ENCODE measurements around the gene MAPK8.
A peak's percentile ranks its signal among the peaks of the same experiment; 100 is the strongest.

Gene MAPK8

DNA sequence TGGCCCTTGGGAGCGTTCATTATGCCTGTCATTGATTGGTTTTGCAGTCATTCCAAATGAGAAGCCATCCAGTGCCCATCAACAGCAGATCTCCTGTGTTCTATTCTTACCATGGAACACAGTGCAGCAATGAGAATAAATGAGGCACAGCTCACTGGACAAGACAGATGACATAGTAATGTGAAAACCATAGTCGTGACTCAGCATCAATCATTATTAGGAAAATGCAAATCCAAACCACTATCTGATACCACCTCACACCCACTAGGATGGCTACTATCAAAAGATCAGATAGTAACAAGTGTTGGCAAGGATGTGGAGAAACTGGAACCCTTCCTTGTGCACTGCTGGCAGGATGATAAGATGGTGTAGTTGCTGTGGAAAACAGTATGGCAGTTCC, 153.7 kb downstream of the MAPK8 start:
- Histone ChIP-seq H3K9ac (ENCODE audit: low read length) (no peak overlapping the region), H3K36me3 (ENCODE audit: control insufficient read depth, insufficient read depth, low read length) (no peaks in the 10 kb centered on the region), H3K27ac (ENCODE audit: low read depth, low read length) (no peak overlapping the region), H3K4me3 (ENCODE audit: low read length) (no peak overlapping the region), H3K4me1 (ENCODE audit: control insufficient read depth, insufficient read depth, low read length) (peaks cover 4% of the 10 kb centered on the region), H3K27me3 (ENCODE audit: control insufficient read depth, insufficient read depth, low read length) (no peaks in the 10 kb centered on the region)

DNA sequence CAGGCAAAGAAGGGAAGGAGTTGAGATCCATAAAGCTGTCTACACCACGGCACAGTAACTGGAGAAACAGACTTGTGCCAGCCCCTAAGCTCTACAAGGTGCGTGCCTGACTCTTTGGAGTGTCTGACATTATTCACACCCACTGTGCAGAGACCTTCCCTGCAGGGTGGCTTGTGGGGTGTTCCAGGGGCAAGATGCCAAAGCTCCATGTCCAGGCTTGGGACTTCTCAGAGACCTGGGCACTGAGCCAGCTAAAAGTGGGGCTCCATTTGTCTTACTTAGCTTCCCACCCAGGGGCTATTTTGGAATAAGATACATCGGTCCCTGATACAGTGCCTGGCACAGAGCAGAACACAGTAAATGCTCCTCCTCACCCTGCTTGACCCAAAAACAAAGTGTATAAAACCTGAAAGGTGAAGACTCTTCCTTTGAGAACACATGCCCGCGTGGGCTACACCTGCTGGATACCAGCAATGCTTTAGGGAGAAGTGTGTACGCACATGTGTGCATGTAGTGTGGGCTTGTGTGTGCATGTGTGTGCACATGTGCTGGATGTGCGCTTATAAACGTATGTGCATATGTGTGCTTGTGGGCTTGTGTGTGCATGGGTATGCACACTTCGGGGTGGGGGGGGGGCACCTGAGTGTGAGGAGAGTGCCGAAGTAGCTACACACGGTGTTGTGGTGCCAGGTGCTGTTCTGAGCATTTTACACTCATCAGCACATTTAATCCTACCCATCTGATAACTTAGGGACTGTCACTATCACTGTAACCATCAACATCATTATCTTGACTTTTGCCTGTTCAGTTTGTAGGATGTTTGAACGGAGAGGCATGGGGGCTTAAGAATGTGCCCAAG, 155.4 kb downstream of the MAPK8 start:
- no peak overlapping the region for H3K27ac ChIP-seq (ENCODE audit: low read depth, low read length)
- no peaks in the 10 kb centered on the region for H3K27me3 ChIP-seq (ENCODE audit: control insufficient read depth, insufficient read depth, low read length)
- peaks cover 7% of the 10 kb centered on the region for H3K4me1 ChIP-seq (ENCODE audit: control insufficient read depth, insufficient read depth, low read length)
- no peaks in the 10 kb centered on the region for H3K36me3 ChIP-seq (ENCODE audit: control insufficient read depth, insufficient read depth, low read length)
- no peak overlapping the region for H3K9ac ChIP-seq (ENCODE audit: low read length)
- no peak overlapping the region for H3K4me3 ChIP-seq (ENCODE audit: low read length)

DNA sequence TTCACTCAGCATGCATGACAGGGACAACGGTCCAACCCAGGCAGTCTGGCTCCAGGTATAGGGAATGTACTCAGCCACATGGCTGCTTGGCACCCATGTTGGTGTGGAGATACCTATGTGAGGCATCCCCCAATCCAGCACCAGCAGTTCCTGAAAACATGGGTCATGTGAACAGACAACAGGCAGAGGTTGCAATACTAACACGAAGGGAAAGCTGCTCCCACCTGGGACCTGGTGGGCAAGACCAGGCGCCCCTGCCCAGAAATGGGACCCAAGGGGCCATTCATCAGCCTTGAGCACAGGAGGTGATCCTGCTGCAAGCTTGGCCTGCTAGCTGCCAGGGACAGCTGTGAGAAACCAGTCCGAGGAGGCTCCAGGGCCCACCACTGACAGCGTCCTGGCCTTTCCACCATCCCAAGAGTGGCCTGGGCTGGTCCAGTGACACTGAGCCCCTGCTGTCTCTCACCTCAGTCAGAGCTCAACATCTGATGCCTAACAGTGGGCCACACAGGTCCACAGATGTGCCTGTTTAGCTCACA, 156.1 kb downstream of the MAPK8 start:
- H3K27me3 ChIP-seq (ENCODE audit: control insufficient read depth, insufficient read depth, low read length), result no peaks in the 10 kb centered on the region
- peaks cover 7% of the 10 kb centered on the region for H3K4me1 ChIP-seq (ENCODE audit: control insufficient read depth, insufficient read depth, low read length)
- no peak overlapping the region for H3K27ac ChIP-seq (ENCODE audit: low read depth, low read length)
- no peak overlapping the region for H3K9ac ChIP-seq (ENCODE audit: low read length)
- H3K4me3 ChIP-seq (ENCODE audit: low read length), result no peak overlapping the region
- no peaks in the 10 kb centered on the region for H3K36me3 ChIP-seq (ENCODE audit: control insufficient read depth, insufficient read depth, low read length)

DNA sequence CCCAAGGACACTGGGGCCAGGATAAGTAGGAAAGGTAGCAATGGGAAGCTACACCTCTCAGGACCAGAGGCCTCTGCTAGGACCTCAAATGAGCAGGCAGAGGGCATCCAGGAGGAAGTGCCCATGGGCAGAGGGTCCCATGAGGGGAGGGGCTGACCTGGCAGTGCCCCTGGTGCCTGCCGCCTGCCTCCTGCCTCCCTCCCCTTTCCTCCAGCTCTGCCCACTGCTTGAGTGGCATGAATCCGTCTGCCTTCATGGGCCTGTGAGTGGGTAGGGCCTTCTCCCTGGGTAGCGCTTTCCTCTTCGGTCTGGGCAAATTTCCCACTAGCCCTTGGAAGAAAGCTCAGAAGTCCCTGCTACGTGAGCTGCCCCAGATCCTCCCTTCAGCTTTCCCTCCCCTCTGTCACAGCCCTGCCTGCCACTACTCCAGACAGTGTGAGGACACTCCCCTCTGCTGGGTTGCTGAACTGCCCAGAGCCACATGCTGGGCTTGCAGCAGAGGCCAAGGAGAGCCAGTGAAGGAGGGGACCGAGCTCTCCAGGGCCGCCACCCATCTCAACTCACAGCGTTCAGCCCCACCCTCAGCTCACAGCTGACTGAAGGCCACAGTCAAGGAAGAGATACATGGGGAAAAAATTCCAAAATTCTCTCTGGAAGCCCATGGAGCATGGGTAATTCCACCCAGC, 157.0 kb downstream of the MAPK8 start:
- no peak overlapping the region for H3K4me3 ChIP-seq (ENCODE audit: low read length)
- H3K4me1 ChIP-seq (ENCODE audit: control insufficient read depth, insufficient read depth, low read length), result peaks cover 7% of the 10 kb centered on the region
- no peaks in the 10 kb centered on the region for H3K27me3 ChIP-seq (ENCODE audit: control insufficient read depth, insufficient read depth, low read length)
- no peaks in the 10 kb centered on the region for H3K36me3 ChIP-seq (ENCODE audit: control insufficient read depth, insufficient read depth, low read length)
- peak overlapping the region; percentile 1 for H3K27ac ChIP-seq (ENCODE audit: low read depth, low read length)
- H3K9ac ChIP-seq (ENCODE audit: low read length), result no peak overlapping the region

DNA sequence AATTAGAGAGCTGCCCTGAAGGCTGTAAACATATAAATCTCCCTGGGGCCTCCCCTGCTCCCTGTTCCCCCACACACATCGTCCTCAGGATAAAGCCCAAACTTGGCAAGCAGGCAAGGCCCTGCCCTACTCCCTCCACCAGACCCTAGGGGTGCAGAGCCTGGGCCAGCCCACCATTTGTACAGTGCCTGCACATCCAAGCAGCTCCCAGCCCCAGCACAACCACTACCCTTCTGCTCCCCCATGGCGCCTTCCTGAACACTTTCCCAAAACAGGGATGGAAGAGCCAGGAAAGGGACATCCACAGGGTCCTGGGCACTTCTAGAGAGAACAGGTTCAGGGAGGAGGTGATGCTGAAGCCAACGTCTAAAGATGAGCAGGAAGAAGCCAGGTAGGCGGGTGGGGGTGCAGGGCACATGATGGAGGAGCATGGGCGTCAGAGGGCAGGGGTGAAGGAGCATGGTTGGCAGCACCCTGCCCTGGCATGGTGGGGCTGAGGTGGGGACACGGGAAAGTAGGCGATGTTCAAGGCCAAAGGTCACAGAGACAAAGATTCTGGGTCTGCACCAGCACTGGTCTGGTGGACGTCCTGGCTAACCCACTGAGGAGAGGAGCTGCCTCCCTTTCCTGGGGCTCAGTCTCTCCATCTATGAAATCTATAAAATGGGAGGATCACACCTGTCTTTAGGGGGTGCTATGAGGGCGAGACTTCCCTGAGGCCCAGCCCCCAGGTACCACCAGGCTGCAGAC, 157.8 kb downstream of the MAPK8 start:
- Histone ChIP-seq H3K4me3 (ENCODE audit: low read length) (no peak overlapping the region), H3K4me1 (ENCODE audit: control insufficient read depth, insufficient read depth, low read length) (peaks cover 7% of the 10 kb centered on the region), H3K9ac (ENCODE audit: low read length) (no peak overlapping the region), H3K27ac (ENCODE audit: low read depth, low read length) (no peak overlapping the region), H3K27me3 (ENCODE audit: control insufficient read depth, insufficient read depth, low read length) (no peaks in the 10 kb centered on the region), H3K36me3 (ENCODE audit: control insufficient read depth, insufficient read depth, low read length) (no peaks in the 10 kb centered on the region)

DNA sequence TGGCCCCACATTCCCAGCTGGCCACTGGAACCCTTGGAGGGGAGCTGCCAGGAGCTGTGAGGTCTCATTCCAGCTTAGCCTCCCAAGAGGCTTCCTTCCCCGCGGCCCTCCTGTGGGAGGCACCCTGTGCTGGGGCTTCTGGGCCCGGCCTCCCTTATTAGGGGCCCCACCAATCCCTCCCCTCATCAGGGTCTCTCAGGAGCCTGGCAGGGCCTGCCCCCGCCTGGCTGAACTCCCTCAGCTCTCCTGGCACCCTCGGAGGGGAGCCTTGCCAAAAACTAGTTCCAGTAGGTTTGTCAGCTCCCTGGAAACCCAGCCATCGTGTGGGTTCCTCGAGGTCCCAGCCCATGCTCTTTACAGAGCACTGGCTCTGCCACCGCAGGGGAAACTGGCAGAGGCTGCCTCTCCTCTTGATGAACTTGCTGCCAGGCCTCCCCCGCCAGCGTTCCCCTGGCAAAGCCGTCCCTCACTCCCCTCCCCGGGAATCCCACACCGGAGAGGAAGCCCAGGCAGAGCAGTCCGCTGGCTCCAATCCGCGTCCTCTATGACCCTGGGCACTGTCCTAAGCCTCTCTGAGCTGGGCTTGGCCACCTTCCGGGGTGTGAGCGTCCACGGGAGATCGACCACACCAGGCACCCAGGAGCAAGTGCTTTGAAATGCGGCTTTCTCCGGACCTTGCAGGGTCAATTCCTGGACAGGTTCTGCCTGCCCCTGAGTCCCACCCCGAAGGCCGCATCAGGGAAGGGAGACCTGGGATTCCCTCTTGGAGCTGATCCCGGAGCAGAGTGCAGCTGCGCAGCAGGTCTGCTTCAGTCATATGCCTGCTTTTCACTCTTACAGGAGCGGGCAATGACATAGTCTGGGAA, 158.6 kb downstream of the MAPK8 start:
- no peak overlapping the region for H3K9ac ChIP-seq (ENCODE audit: low read length)
- peaks cover 3% of the 10 kb centered on the region for H3K27me3 ChIP-seq (ENCODE audit: control insufficient read depth, insufficient read depth, low read length)
- H3K27ac ChIP-seq (ENCODE audit: low read depth, low read length), result no peak overlapping the region
- H3K36me3 ChIP-seq (ENCODE audit: control insufficient read depth, insufficient read depth, low read length), result no peaks in the 10 kb centered on the region
- H3K4me1 ChIP-seq (ENCODE audit: control insufficient read depth, insufficient read depth, low read length), result peaks cover 7% of the 10 kb centered on the region
- H3K4me3 ChIP-seq (ENCODE audit: low read length), result no peak overlapping the region

DNA sequence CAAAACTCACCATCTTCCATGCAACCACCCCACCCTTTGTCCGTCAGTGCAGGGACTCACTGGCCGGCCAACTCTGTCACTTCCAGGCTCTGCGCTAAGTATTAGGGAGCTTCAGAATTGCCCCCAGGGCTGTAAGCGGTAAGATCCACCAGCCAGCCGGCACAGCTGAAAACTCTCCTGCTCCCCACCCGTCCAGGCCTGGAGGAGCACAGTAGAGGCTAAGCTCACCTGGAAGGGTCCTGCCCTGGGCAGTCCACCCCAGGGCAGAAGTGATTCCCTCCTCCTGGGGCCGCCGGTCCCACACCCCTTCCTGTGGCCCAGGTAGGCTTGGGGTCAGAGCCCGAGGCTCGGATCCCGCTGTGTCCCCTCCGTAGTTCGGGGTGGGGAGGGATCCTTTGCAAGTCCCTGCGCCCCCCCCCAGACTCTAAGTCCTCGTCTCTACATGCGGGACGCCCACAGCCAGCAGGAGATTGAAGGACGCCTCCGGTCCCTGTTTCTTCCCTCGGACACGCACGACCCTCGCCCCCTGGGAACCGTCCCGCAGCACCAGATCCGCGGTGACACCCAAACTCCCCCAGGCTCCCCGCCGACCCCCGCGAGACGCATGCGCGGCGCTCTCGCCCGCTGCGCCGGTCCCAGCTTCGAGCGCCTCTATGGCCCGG, 159.5 kb downstream of the MAPK8 start:
- H3K36me3 ChIP-seq (ENCODE audit: control insufficient read depth, insufficient read depth, low read length), result no peaks in the 10 kb centered on the region
- H3K27me3 ChIP-seq (ENCODE audit: control insufficient read depth, insufficient read depth, low read length), result peaks cover 3% of the 10 kb centered on the region
- no peak overlapping the region for H3K27ac ChIP-seq (ENCODE audit: low read depth, low read length)
- no peak overlapping the region for H3K4me3 ChIP-seq (ENCODE audit: low read length)
- no peak overlapping the region for H3K9ac ChIP-seq (ENCODE audit: low read length)
- peaks cover 7% of the 10 kb centered on the region for H3K4me1 ChIP-seq (ENCODE audit: control insufficient read depth, insufficient read depth, low read length)

DNA sequence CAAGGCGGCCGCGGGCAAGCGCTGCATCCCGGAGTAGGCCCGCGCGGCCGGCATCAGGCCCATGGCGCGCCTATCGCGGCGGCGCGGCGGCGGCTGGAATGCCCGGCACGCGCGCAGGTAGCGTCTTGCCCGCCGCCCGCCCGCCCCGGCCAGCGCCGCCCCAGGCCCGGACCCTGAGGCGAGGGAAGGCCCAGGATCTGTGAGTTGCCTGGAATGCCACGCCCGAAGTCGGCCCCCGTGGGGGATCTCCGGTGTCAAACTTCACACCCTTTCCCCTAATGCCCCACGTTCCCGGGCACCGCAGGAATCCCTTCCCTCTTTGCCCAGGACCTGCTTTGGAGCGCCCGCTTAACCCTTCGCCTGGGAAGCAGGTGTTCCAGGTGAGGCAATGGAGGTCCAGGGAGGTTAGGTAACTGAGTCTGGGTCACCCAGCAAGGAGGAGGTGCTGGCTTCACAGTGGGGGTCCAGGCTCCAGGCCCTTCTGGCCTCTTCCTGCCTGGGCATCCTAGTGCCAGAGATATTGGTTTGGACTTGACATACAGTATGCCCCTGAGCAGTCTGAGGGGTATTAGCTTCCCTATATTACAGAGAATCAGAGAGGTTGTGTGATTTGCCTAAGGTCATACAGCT, 160.2 kb downstream of the MAPK8 start:
- Histone ChIP-seq H3K4me3 (ENCODE audit: low read length) (no peak overlapping the region), H3K36me3 (ENCODE audit: control insufficient read depth, insufficient read depth, low read length) (no peaks in the 10 kb centered on the region), H3K4me1 (ENCODE audit: control insufficient read depth, insufficient read depth, low read length) (peaks cover 7% of the 10 kb centered on the region), H3K27ac (ENCODE audit: low read depth, low read length) (no peak overlapping the region), H3K9ac (ENCODE audit: low read length) (no peak overlapping the region), H3K27me3 (ENCODE audit: control insufficient read depth, insufficient read depth, low read length) (peaks cover 3% of the 10 kb centered on the region)

DNA sequence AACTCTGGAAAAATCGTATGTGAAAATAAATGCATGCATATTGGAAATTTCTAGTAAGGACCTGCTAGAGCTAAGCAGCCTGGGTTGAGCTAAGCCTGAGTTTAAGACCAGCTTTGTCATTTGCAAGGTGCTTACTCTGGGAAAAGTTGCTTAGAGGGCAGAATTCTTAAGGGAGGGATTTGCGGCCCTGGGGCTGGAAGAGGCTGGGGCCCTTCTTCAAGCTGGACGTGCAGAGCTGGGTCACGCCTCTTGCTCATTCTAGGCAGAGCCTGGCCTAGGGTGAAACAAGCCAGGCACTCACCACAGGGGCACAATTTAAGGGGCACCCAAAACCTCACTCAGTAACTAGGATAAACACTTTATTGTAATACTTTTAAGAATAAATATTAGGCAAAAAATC, 161.2 kb downstream of the MAPK8 start:
- H3K36me3 ChIP-seq (ENCODE audit: control insufficient read depth, insufficient read depth, low read length), result no peaks in the 10 kb centered on the region
- no peak overlapping the region for H3K27ac ChIP-seq (ENCODE audit: low read depth, low read length)
- no peak overlapping the region for H3K4me3 ChIP-seq (ENCODE audit: low read length)
- H3K27me3 ChIP-seq (ENCODE audit: control insufficient read depth, insufficient read depth, low read length), result peaks cover 3% of the 10 kb centered on the region
- H3K9ac ChIP-seq (ENCODE audit: low read length), result no peak overlapping the region
- peaks cover 7% of the 10 kb centered on the region for H3K4me1 ChIP-seq (ENCODE audit: control insufficient read depth, insufficient read depth, low read length)

DNA sequence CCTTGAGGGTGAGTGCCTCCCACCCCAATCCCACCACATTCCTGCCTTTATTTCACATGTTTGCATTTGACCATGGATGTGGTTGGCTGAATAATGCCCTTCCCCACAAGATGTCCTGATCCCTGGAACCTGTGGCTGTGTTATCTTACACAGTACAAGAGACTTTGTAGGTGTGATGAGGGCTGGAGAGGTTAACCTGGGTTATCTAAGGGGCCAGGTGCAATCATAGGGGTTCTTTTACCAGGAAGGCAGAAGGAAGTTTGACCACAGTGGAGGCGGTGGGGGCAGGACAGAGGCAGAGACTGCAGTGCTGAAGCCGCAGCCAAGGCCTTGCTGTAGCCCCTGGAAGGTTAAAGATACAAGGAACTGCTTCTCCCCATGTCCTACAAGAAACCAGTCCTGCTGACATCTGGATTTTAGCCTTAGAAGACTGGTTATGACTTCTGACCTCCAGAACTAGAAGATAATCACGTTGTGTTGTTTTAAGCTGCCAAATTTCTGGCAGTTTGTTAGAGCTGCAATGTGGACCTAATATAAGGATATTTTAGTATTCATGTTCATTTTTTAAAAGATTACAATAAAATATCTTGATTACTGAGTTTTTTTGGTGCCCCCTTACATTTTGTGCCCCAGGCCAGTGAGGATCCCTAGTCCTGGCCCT, 161.8 kb downstream of the MAPK8 start:
- peaks cover 7% of the 10 kb centered on the region for H3K4me1 ChIP-seq (ENCODE audit: control insufficient read depth, insufficient read depth, low read length)

More for the DNA sequence above, 161.8 kb downstream of the MAPK8 start:
- no peak overlapping the region for H3K9ac ChIP-seq (ENCODE audit: low read length)
- no peak overlapping the region for H3K4me3 ChIP-seq (ENCODE audit: low read length)
- H3K27ac ChIP-seq (ENCODE audit: low read depth, low read length), result no peak overlapping the region
- H3K27me3 ChIP-seq (ENCODE audit: control insufficient read depth, insufficient read depth, low read length), result peaks cover 3% of the 10 kb centered on the region
- no peaks in the 10 kb centered on the region for H3K36me3 ChIP-seq (ENCODE audit: control insufficient read depth, insufficient read depth, low read length)

Data from rectal smooth muscle tissue (tissue), 1 donor.